Measurements from ENCODE around the gene KRTAP4-16.

GRCh38 chr17:41144846-41145245, 42.8 kb upstream of the KRTAP4-16 start:
- TF ChIP-seq YY1 (IDR thresholded peaks at IDR 0.05; ENCODE audit: low read depth) (no peak), TCF12 (IDR thresholded peaks at IDR 0.05; ENCODE audit: low read depth) (no peak), TAF1 (IDR thresholded peaks at IDR 0.05; ENCODE audit: low read depth) (no peak), EP300 (IDR thresholded peaks at IDR 0.05; ENCODE audit: borderline replicate concordance) (no peak), TEAD4 (IDR thresholded peaks at IDR 0.05) (no peak)
